NCI-H187 (cell line): ENCODE data around the gene INPP4B.

ENCODE experiments used
- DNase-seq, 2 experiments: peaks; one replicate each; lab custom pipeline; 2025; lab: John Stamatoyannopoulos, UW

INPP4B gene

GRCh38 chr4:142218726-142219125 lies 627.4 kb downstream of the INPP4B start:
- DNase-seq = no peak

GRCh38 chr4:142211444-142211843 lies 634.7 kb downstream of the INPP4B start:
- DNase-seq = no peak

- no peak for DNase-seq
Observed at GRCh38 chr4:142203505-142203904, 642.6 kb downstream of the INPP4B start.

- no peak for DNase-seq
Observed at GRCh38 chr4:142202404-142203332, 643.4 kb downstream of the INPP4B start.

GRCh38 chr4:142201041-142201440 lies 645.1 kb downstream of the INPP4B start:
- DNase-seq = no peak

- DNase-seq = no peak
Observed at GRCh38 chr4:142194905-142195304, 651.2 kb downstream of the INPP4B start.

GRCh38 chr4:142191901-142192300 lies 654.2 kb downstream of the INPP4B start:
- DNase-seq = no peak

GRCh38 chr4:142181021-142181420 lies 665.1 kb downstream of the INPP4B start:
- no peak for DNase-seq

- DNase-seq = no peak
Observed at GRCh38 chr4:142169216-142169615, 676.9 kb downstream of the INPP4B start.

- DNase-seq = no peak
Observed at GRCh38 chr4:142168181-142168580, 677.9 kb downstream of the INPP4B start.

- no peak for DNase-seq
Observed at GRCh38 chr4:142164767-142165500, 681.2 kb downstream of the INPP4B start.

GRCh38 chr4:142161086-142161485 lies 685.0 kb downstream of the INPP4B start:
- no peak for DNase-seq

- DNase-seq = no peak
Observed at GRCh38 chr4:142160509-142160908, 685.6 kb downstream of the INPP4B start.

- no peak for DNase-seq
Observed at GRCh38 chr4:142158980-142159379, 687.1 kb downstream of the INPP4B start.

GRCh38 chr4:142156256-142156655 lies 689.8 kb downstream of the INPP4B start:
- DNase-seq = no peak

GRCh38 chr4:142155347-142155746 lies 690.8 kb downstream of the INPP4B start:
- no peak for DNase-seq

GRCh38 chr4:142150483-142150882 lies 695.6 kb downstream of the INPP4B start:
- no peak for DNase-seq

GRCh38 chr4:142144813-142145212 lies 701.3 kb downstream of the INPP4B start:
- no peak for DNase-seq

- no peak for DNase-seq
Observed at GRCh38 chr4:142142366-142143054, 703.6 kb downstream of the INPP4B start.

GRCh38 chr4:142141224-142141623 lies 704.9 kb downstream of the INPP4B start:
- no peak for DNase-seq

- DNase-seq = no peak
Observed at GRCh38 chr4:142130666-142131065, 715.4 kb downstream of the INPP4B start.

GRCh38 chr4:142129931-142130330 lies 716.2 kb downstream of the INPP4B start:
- DNase-seq = no peak

- no peak for DNase-seq
Observed at GRCh38 chr4:142129473-142129872, 716.6 kb downstream of the INPP4B start.
